Measurements from ENCODE around the gene SMIM3.
"Not testable (repeated sequence)": the region's sequence is repeated elsewhere in the genome, so short reads cannot be mapped to it uniquely, and the experiment has no call there.

The SMIM3 gene

DNA sequence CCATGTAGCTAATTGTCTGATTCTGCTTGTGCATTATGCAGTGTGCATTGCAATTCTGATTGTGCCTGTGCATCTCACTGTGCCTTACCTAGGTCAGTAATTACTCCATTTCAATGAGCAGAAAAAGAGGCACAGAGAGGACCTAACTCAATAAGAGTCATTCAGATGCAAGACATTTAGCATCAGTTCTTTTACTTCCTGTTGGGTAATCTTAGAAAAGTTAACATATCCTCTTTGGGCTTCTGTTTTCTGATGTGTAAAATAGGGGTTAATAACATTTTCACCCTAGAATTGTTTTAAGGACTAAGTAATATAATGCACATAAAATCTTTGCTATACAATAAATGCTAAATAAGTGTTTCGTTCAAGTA, 12.8 kb upstream of the SMIM3 start:
- DNase-seq, result no peak

DNA sequence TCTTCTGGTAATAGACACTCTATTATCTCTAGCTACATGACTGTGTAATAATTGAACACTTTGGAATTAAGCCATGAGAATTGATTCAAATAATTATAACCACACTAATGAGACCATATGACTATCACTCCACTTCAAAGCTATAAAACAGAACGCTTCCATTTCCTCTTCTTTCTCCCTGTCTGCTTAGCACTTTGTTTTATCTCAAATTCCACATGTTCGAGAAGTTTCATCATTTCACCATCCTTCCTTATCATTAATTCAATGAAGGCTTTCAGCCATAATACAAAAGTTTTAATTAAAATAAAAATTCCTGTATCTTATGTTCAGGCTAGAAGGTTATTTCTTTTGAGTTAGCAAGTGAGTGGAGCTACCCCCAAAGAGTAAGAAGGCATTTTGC, 12.3 kb upstream of the SMIM3 start:
- no peak for DNase-seq

DNA sequence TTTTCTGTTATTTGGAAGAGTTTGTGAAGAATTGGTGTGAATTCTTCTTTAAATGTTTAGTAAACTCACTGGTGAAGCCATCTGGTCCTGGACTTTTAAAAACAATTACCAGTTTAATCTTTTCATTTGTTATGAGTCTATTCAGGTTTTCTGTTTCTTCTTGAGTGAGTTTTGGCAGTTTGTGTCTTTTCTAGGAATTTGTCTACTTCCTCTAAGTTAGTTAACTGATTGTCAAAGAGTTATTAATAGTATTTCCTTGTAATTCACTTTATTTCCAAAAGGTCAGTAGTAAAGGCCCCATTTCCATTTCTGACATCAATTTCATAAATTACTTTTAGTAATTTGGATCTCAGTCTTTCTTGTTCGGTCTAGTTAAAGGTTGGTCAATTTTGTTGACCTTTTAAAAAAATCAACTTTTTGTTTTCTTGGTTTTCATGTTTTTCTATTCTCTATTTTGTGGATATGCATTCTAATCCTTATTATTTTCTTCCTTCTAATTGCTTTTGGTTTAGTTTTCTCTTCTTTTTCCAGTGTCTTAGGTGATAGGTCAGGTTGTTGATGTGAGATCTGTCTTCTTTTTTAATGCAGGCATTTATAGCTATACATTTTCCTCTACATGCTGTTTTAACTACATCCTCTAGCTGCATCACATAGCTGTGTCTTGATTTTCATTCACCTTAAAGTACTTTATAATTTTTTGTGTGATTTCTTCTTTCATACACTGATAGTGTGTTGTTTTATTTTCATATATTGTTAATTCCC, 7.3 kb upstream of the SMIM3 start:
- no peak for DNase-seq

DNA sequence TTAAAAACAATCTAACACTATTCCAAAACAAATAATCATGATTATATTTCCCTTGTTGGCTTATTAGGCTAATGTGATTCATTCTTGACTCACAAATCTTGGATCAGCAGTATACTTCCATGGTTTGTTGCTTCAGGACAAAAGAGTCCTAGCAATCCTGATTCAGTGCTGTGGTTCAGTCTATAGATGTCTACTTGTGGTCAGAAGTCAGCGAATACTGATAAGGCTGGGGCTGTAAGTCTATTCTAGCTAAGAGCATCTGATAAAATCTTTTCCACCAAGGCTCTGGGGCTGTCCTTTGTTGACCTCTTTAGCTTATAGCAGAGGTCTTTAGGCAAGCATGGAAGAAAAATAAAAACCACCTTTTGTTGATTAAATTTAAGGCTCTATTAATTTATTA, 4.4 kb upstream of the SMIM3 start:
- DNase-seq, result no peak

DNA sequence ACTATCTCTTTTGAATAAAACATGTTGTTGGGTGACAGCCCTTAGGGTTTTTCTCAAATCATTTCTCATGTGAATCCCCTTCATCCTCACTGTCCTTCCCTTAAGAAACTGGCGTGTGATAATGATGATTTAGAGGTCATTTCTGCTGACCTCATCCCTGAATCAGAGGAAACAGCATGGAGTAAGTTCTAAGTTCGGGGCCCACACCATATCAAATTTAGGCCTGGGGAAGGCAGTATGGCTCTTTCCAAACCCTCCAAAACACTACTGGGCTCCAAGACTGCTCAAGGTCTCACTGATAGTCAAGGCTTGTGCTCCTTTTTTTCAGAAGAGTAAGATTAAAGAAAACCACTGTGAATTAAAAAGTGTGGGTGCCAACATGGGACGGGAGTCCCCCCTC, 872 bp upstream of the SMIM3 start:
- DNase-seq, result no peak

DNA sequence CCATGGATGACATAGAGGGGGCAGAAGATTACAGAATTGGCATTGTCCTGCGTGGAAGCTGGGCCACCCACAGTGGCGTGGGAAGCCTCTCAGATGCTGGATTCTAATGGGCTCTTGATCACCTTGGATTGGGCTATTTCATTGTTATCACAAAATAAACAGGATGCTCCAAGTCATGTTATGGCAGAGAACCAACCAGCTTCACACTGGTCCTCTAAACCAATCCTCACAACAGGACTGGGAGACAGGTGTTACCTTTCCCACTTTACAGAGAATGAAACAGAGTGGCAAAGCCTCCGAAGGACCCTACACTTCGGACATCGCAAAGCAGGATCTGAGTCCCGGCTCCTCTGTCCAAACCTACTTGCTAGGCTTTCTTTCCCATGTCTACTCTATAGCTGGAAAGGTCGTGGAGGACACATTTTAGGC, 455 bp upstream of the SMIM3 start:
- no peak for DNase-seq

DNA sequence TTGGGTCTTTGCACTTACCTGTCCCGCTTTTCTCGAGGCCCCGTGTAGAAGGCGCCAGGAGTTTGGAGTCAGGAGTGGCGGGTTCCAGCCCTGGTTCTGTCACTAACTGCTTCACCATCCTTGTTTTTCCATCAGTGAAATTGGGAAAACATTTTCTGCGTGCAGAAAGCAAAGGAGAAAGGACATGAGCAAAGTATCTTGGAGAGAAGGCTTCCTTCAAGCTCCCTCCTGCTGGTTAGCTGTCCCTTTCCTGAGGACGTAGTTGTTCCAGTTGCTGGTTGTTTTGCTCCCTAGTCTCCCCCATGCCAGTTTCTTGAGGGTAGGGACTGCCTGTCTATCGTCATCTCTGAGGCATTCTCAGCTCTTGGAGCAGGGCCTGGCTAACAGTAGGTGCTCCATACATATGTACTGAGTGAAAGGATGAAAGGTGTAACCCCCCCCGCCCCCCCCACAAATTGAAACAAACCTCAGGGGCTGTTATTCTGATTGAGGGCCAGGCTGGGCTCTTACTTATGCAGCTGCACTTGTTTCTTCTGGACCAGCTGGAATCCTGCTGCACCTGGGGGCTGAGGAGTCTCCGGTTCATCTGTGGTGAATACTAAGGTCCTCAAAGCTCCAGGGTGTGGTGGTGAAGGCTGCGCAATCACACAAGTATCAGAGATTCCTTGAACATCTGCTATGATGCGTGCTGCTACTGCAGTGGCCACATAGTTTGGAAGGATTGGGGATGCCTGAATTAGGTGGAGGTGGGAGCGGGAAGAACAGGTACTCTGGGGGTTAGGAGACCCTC, 1.0 kb downstream of the SMIM3 start:
- DNase-seq, result no peak

DNA sequence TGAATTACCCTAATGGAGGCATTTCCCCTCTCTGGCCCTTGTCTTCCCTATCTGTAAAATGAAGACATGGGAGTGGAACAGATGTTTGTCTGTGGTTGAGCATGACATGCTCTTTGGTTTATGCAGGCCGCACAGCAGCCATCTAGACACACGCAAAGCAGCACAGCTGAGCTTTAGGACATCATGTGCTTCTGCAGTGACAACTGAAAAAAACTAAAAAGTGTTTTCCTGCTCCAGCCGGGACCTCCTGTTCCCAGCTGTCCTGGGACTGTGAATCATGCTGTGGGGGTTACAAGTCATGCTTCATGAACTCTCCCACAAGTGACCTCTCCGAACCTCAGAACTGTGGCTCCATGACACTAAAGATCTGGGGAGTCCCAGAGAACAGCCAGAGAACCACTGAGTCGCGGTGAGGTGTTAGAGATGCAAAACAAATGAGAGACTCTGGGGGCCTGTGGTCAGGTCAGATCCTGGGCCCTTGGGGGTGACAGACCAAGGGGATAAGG, 1.7 kb downstream of the SMIM3 start:
- no peak for DNase-seq

DNA sequence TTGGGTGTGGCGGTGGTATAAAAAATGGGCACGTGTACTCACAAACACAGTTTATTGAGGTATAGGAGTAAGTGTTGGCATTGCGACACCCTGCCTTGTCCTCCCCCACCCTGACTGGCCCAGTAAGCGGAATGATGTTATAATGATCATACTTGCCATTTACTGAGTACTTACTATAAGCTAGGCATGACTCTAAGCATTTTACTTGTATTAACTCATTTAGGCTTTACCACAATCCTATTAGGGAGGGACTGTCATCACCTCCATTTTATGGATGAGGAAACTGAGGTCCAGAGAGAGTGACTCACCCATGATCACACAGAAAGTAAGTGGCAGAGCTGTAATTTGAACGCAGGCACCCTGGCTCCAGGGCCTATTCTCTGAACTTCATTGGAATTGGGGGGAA, 2.3 kb downstream of the SMIM3 start:
- no peak for DNase-seq

DNA sequence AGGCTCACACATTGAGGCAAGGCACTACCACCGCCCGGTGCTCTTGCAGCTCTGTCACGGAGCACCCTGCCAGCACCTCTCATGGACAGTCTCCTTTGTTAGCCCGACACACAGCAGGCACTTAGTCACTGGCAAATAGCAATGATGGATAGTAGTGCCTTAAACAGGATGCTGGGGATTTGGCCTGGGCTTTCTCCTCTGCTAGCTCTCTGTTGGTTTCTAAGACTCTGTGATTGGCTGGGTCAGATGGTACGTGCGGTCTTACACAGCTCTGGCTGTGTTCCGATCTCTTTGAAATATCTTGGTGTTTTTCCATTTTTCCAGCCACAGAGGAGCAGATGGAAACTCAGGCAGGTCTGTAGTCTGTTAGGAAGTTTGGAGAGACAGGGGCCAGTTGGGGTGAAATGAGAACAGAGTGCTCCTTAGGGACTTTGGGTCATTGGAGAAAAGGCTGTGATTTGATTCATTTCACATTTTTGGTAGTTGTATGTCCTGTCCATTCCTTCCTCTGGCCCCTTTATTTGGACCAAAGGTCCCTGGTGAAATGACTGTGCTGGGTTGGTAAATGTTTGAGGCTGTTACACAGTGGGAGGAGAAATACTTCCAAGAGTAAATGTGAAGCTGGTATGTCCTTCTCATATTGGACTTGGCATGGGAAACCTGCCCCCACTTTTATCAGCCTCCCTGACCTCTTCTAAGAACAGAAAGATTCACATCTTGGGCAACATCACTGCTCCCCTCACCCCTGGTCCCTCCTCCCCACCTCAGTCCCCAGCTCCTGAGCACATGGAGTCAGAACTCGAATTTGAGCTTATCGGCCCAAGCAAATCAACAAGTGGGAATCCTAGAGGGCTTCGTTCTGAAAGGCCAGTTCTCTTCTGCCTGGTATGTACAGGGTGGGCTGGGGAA, 3.4 kb downstream of the SMIM3 start:
- no peak for DNase-seq

DNA sequence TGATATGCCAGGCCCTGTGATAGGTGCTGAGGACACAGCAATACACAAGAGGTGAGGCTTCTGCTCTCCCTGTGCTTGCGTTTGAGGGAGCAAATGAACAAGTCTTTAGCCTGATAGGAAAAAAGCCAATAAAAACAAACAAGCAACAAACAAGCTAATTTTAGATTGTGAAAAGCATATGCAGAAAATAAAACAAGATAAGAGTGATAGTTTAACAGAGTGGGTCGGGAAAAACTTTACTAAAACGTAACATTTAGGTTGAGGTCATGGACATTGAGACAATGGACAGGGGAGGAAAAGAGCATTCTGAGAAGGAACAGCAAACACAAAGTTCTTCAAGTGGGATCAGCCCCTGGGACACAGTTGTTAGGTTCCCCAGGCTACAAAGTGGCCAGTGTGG, 4.3 kb downstream of the SMIM3 start:
- DNase-seq, result no peak

DNA sequence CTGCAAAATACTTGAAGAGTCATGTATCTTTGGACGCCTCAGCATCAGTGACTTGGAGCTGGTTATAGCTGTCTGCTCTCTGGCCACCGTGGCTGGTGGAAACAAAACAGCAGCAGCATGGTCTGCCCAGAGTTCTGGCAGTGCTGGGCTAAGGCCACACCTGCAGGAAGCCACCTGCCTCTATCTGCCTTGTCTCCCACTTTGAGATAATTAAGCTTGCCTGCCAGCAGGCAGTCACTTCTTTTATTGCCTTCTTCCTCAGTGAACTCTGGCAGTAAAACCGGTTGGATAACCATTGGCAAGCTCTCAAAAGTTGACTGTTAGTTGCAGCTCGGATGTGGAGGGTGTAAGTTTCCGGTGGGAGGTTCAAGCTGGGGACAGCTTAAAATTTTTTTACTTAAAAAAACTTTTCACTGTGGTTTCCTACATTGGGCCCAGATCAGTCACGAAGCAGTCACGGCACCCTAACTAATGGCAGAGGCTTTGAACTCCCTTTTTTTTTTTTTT, 4.9 kb downstream of the SMIM3 start:
- DNase-seq, result no peak

DNA sequence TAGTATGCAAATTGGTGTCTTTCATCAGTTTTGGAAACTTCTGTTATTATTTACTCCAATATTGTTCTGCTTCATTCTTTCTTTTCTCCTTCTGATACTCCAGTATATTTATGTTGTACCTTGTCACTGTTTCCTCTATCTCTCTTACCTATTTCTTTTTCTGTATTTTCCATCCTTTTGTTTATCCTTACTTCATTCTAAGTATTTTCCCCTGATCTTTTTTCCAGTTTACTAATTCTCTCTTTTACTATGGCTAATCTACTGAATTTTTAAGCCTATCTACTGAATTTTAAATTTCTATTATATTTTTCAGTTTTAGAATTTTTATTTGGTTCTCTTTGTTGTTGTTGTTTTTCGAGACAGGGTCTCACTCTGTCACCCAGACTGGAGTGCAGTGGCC, 7.4 kb downstream of the SMIM3 start:
- no peak for DNase-seq

DNA sequence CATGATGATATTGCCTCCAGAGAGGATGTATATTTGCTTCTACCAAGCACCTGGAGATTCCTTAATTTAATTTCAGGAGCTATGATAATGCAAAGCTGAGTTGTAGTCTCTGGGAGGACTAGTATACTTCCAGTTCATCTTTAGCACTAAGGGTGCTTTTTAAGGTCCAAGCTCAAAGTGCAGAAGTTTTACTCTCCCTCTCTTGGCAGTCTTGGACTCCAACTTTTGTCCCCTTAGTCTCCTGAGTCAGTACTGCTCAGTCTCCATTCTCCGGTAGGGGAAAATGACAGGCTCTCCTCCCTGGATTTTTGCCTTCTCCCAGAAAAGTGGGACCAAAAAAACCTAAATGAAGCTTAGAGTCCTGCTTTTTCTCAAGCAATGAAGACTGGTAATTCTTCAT, 8.3 kb downstream of the SMIM3 start:
- no peak for DNase-seq

DNA sequence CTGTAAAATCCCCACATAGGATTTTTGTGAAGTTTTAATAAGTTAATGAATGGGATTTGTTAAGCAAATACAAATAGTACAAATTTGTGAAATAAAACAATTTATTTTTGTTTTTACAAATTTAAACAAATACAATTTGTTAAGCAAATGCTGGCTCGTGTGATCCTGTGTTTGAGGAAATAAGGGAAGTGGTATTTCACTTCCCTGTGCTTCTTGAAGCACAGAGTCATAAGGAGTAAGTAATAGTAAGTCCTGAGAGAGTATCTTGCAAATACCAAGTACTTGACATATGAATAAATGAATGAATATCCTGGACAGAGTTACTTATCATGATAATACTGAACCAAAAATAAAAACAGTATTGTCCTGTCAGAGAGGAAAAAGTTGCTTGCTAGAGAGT, 9.1 kb downstream of the SMIM3 start:
- DNase-seq, result no peak

DNA sequence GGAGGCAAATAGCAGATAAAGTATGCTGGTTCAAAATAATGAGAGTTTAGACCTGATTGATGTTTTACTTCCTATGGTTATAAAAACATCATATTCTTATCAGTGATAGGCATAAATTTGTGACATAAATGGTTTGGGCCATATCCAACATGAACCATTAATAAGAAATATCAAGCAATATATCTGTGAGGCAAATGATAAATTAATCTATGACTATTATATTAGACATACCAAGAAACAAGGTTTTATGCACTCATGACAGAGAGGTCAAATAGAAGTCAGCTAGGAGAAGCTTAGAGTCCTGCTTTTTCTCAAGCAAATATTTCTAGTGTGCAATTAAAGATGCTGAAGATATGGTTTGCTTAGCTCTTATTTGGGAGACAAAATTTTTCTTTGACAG, 10.4 kb downstream of the SMIM3 start:
- DNase-seq, result no peak

DNA sequence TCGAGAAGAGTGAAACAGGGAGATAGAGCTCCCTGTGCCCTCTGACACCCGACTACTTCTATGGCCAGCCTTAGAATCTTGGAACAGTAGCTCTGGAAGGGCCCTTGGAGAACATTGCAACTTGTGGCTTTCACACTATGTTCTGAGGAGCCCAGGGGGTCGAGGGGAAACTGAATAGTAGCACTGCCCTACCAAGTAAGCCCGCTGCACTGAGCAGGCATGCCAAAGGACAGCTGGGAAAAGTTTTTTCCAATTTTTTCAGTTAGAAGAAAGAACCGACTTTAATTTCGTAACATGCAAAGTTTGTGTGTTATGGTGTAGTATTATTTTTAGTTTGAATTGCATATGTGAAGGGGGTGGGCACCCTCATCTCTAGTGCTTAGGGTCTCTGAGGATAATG, 10.9 kb downstream of the SMIM3 start:
- DNase-seq, result no peak

DNA sequence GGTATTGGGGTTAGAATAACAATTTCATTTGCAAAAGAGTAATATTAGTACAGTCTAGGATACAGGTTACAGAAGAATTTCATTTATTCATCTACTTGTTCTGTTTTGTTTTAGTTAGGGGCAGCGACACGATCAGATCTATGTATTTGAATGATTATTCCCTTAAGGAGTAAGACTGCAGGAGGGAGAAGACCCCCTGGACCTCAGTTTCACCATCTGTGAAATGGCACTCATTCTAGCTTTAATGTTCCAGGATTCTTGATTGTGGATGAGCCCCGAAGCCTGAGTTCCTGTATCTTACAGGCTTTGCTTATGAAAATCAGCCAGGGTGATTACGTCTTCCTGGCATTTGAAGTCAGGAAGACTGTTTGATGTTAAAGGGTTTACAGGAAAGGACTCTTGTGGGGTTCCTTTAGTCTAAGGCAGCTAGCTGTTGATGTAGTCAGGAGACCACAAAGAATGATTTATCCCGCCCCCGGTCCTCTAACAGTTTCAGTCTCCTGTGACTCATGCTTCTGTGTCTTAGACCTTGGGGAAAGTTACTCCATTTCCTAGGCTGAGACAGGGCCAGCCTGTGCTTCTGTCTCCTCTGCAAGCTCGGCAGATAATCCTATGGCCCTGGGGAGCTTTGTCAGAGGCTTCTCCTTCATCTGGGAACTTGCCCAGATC, 11.5 kb downstream of the SMIM3 start:
- DNase-seq, result no peak

DNA sequence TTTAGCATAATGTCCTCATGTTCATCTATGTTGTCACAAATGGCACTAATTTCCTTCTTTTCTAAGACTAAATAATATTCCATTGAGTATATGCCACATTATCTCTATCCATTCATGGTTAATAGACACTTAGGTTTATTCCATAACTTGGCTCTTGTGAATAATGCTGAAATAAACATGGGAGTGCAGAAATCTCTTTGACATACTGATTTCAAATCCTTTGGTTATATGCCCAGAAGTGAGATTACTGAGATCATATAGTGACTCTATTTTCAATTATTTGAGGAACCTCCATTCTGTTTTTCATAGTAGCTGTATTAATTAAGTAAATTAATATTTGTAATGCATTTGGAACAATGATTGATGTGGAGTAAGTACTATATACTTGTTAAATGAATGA, 13.0 kb downstream of the SMIM3 start:
- no peak for DNase-seq

DNA sequence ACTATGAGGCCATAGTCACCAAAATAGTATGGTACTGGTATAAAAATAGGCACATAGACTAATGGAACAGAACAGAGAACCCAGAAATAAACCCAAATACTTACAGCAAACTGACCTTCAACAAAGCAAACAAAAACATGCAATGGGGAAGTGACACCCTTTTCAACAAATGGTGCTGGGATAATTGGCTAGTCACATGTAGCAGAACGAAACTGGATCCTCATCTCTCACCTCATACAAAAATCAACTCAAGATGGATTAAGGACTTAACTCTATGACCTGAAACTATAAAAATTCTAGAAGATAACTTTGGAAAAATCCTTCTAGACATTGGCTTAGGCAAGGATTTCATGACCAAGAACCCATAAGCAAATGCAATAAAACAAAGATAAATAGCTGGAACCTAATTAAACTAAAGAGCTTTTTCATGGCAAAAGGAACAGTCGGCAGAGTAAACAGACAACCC, 14.9 kb downstream of the SMIM3 start:
- not testable (repeated sequence) for DNase-seq

DNA sequence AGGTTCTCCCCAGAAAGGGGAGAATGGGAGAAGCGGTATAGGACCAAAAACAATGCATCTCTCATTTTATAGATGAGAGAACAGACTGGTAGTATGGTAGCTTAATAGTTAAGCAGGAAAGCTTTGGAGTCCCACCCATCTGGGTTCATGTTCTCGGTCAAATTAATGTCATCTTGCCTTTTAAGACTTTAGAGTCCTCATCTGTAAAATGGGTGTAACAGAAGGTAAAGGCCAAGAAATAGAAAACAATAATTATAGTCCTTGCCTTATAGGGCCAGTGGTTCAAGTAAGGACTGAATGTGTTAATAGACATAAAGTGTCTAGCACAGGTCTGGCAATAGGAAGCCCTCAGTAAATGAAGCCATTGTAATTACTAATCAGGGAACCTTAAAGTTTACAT, 16.4 kb downstream of the SMIM3 start:
- DNase-seq, result no peak

DNA sequence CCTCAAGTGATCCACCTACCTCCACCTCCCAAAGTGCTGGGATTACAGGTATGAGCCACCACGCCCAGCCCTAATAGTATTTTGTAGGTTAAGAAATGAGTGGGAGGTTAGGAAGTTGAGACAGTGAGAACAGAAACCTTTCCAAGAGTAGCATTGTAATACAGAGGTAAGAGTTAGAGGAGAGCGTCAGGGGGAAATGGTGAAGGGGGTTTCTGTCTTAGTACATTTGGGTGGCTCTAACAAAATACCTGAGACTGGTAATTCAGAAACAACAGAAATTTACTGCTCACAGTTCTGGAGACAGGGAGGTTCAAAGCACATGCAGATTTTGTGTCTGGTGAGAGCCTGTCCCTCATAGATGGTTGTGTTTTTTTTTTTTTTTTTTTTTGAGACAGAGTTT, 18.8 kb downstream of the SMIM3 start:
- DNase-seq, result no peak
